HEK293 (cell line): Measurements from ENCODE around the gene ZNF664.
A peak's percentile ranks its signal among the peaks of the same experiment; 100 is the strongest.

Experiments
- CTCF ChIA-PET: fragments of 350-600 bp; formaldehyde crosslinking; extraction: SDS; loops from one replicate; lab custom pipeline; 2021; ENCODE audit warnings: antibody characterized with exemption; lab: Yijun Ruan, JAX
- POLR2A ChIA-PET: fragments of 300-600 bp; formaldehyde crosslinking; extraction: SDS; loops from one replicate; lab custom pipeline; 2020; ENCODE audit warnings: antibody characterized with exemption, inconsistent platforms; lab: Yijun Ruan, JAX
- H3K27ac ChIP-seq: fragments of 200-500 bp; sonication (Bioruptor generic); 2 replicates; pipeline ENCODE4 v1.5.1; 2014; ENCODE audit warnings: low read depth, low read length, control low read depth, inconsistent platforms; ENCODE audit errors: extremely low read depth
- H3K36me3 ChIP-seq, 2 experiments: fragments of 200-500 bp in 1 of 2; sonication (Bioruptor generic) in 1 of 2; 1 replicate in 1 of 2; 2 replicates in 1 of 2; pipeline ENCODE4 v1.5.1; 2014 to 2017; ENCODE audit warnings: inconsistent platforms in 2 of 2, low read length in 2 of 2; ENCODE audit not compliant: control insufficient read depth in 2 of 2, insufficient read depth in 1 of 2
- H3K4me1 ChIP-seq: fragments of 200-500 bp; sonication (Bioruptor generic); 2 replicates; pipeline ENCODE4 v1.5.1; 2014; ENCODE audit warnings: mild to moderate bottlenecking, low read length, inconsistent platforms; ENCODE audit not compliant: control insufficient read depth, insufficient read depth
- H3K4me3 ChIP-seq: 2 replicates; pipeline ENCODE4 v1.5.1; 2011; ENCODE audit warnings: low read depth, mild to moderate bottlenecking, control low read depth, low read length, moderate library complexity
- H3K9me3 ChIP-seq: fragments of 200-500 bp; sonication (Bioruptor generic); 2 replicates; pipeline ENCODE4 v1.5.1; 2014; ENCODE audit warnings: low read depth, low read length, inconsistent platforms; ENCODE audit not compliant: control insufficient read depth, insufficient read depth
- GLIS1 ChIP-seq: fragments of 450-650 bp; formaldehyde crosslinking; IDR thresholded peaks from 2 replicates; pipeline ENCODE4 v1.5.1; 2016; ENCODE audit warnings: missing biosample characterization, missing genetic modification characterization
- HIC1 ChIP-seq: fragments of 450-650 bp; formaldehyde crosslinking; IDR thresholded peaks from 2 replicates; pipeline ENCODE4 v1.5.1; 2016; ENCODE audit warnings: missing biosample characterization, missing genetic modification characterization
- HOXA7 ChIP-seq: sonication (generic); formaldehyde crosslinking; IDR thresholded peaks from 2 replicates; pipeline ENCODE4 v1.8.1; 2022; ENCODE audit warnings: missing genetic modification reagents, borderline replicate concordance
- HOXC10 ChIP-seq: sonication (generic); formaldehyde crosslinking; IDR thresholded peaks from 2 replicates; pipeline ENCODE4 v1.8.1; 2023; ENCODE audit warnings: mild to moderate bottlenecking, missing genetic modification reagents
- OVOL3 ChIP-seq: fragments of 450-650 bp; formaldehyde crosslinking; IDR thresholded peaks from 2 replicates; pipeline ENCODE4 v1.5.1; 2016; ENCODE audit warnings: missing biosample characterization, missing genetic modification characterization
- RBAK ChIP-seq: fragments of 450-650 bp; formaldehyde crosslinking; IDR thresholded peaks from 2 replicates; pipeline ENCODE4 v1.5.1; 2016; ENCODE audit warnings: missing biosample characterization, missing genetic modification characterization
- ZBTB48 ChIP-seq: fragments of 450-650 bp; formaldehyde crosslinking; IDR thresholded peaks from 2 replicates; pipeline ENCODE4 v1.5.1; 2016; ENCODE audit warnings: missing biosample characterization, missing genetic modification characterization
- ZBTB49 ChIP-seq: fragments of 450-650 bp; formaldehyde crosslinking; IDR thresholded peaks from 2 replicates; pipeline ENCODE4 v1.5.1; 2016; ENCODE audit warnings: missing biosample characterization, missing genetic modification characterization, low read depth
- ZNF169 ChIP-seq: fragments of 450-650 bp; formaldehyde crosslinking; IDR thresholded peaks from 2 replicates; pipeline ENCODE4 v1.5.1; 2016; ENCODE audit warnings: missing biosample characterization, missing genetic modification characterization
- ZNF274 ChIP-seq, 2 experiments: fragments of 200-500 bp in 1 of 2; fragments of 450-650 bp in 1 of 2; sonication (Bioruptor generic) in 1 of 2; formaldehyde crosslinking in 1 of 2; IDR thresholded peaks; 2 replicates each; pipeline versions ENCODE4 v1.5.1 to v1.6.1; 2014 to 2016; ENCODE audit warnings: borderline replicate concordance in 1 of 2, inconsistent platforms in 1 of 2, low read length in 1 of 2, missing biosample characterization in 1 of 2, missing genetic modification characterization in 1 of 2
- ZNF341 ChIP-seq: fragments of 450-650 bp; formaldehyde crosslinking; IDR thresholded peaks from 2 replicates; pipeline ENCODE4; 2016; ENCODE audit warnings: low read depth, missing biosample characterization, missing genetic modification characterization
- ZNF362 ChIP-seq: fragments of 450-650 bp; formaldehyde crosslinking; IDR thresholded peaks from 2 replicates; pipeline ENCODE4 v1.5.1; 2016; ENCODE audit warnings: missing biosample characterization, missing genetic modification characterization
- ZNF514 ChIP-seq: fragments of 450-650 bp; formaldehyde crosslinking; IDR thresholded peaks from 2 replicates; pipeline ENCODE4 v1.5.1; 2016; ENCODE audit warnings: missing biosample characterization, missing genetic modification characterization
- ZNF521 ChIP-seq: fragments of 450-650 bp; formaldehyde crosslinking; IDR thresholded peaks from 2 replicates; pipeline ENCODE4 v1.5.1; 2017; ENCODE audit warnings: missing biosample characterization, mild to moderate bottlenecking, missing genetic modification characterization
- ZNF777 ChIP-seq: fragments of 450-650 bp; formaldehyde crosslinking; IDR thresholded peaks from 2 replicates; pipeline ENCODE4 v1.5.1; 2017; ENCODE audit warnings: missing biosample characterization, missing genetic modification characterization, borderline replicate concordance

Gene ZNF664

GRCh38 chr12:124019115-124019514 is 46.1 kb downstream of the ZNF664 start:
- H3K27ac ChIP-seq = no peak overlapping the region
- CTCF ChIA-PET = interaction anchor here (0.6 to 0.7 kb wide), 2 partner anchors 8 to 18 kb away, joined by 3 read pairs; no protein-coding TSS in a partner anchor
- TF ChIP-seq RBAK (tag by site-specific recombination) (no peak), ZBTB49 (tag by site-specific recombination) (no peak), ZNF341 (tag by site-specific recombination) (no peak), ZNF777 (tag by site-specific recombination) (no peak), ZNF169 (tag by site-specific recombination) (no peak), HIC1 (tag by site-specific recombination) (no peak)

DNA sequence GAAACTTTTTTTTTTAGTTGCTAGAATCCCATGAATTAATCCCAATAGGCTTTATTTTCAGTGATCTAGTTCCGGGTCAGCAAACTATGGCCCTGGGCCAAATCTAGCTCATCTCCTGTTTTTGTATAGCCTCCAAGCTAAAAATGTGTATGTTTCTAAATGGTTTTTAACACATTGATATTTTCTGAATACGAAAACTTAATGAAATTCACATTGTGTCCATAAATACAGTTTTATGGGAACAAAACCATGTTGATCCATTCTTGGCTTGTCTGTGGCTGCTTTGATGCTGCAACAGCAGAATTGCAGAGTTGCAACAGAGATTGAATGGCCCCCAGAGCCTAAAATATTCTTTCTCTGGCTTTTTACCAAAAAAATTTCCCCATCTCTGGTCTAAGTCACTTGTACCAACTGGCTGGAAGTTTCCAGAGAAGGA is 47.5 kb downstream of the ZNF664 start:
- ChIA-PET POLR2A (no interaction called here), CTCF (interaction anchor here (0.5 to 1.3 kb wide), 4 partner anchors 11 to 230 kb away, joined by 3 to 5 read pairs (median 4); no protein-coding TSS in a partner anchor)
- Histone ChIP-seq H3K27ac (no peak overlapping the region), H3K4me3 (no peak overlapping the region), H3K36me3 (no peaks in the 10 kb centered on the region), H3K4me1 (no peaks in the 10 kb centered on the region), H3K9me3 (no peaks in the 10 kb centered on the region)
- TF ChIP-seq OVOL3 (tag by site-specific recombination) (no peak), HOXA7 (CRISPR knock-in tag) (no peak)

More at GRCh38 chr12:124019115-124019514, 46.1 kb downstream of the ZNF664 start:
- Histone ChIP-seq H3K9me3 (no peaks in the 10 kb centered on the region), H3K4me3 (no peak overlapping the region), H3K4me1 (no peaks in the 10 kb centered on the region), H3K36me3 (peaks cover 0 to 4% of the 10 kb centered on the region in 2 experiments; a peak in 1 of 3 replicates)
- POLR2A ChIA-PET = no interaction called here

DNA sequence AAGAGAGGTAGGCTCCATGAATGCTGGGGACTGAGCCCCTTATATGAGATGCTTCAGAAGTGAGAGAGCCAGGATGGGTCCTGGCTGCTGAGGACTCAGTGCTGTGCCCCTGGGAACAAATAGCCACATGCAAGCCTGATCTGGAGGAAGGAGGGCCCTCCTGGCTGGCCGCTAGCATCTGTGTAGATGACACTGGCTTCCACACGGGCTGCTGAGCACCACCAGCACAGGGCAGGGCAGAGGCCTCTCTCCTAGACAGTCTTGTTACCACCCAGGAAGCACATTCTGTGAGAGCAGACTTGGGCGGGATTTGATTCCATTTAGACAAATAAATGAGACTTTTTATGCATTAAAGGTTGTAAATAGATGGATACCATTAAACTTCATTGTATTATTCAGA is 48.0 kb downstream of the ZNF664 start:
- no peak overlapping the region for H3K4me3 ChIP-seq
- no peak overlapping the region for H3K27ac ChIP-seq
- POLR2A ChIA-PET = no interaction called here
- no peaks in the 10 kb centered on the region for H3K36me3 ChIP-seq
- CTCF ChIA-PET = no interaction called here
- peak; percentile 30 for TF ChIP-seq GLIS1 (tag by site-specific recombination)
- no peak for TF ChIP-seq ZBTB48 (tag by site-specific recombination)
- no peaks in the 10 kb centered on the region for H3K9me3 ChIP-seq
- no peaks in the 10 kb centered on the region for H3K4me1 ChIP-seq

- TF ChIP-seq ZNF274 (IDR thresholded peaks at IDR 0.05; ENCODE audit: low read length) (no peak), ZNF274 (tag by site-specific recombination; IDR thresholded peaks at IDR 0.05; ENCODE audit: borderline replicate concordance) (no peak), HOXC10 (CRISPR knock-in tag) (no peak), ZNF777 (tag by site-specific recombination) (no peak), ZNF521 (no peak), ZNF362 (0 out of 2 replicates have a peak, but pooled peaks have one; percentile 35), ZNF514 (tag by site-specific recombination) (no peak)
- Histone ChIP-seq H3K4me1 (no peaks in the 10 kb centered on the region), H3K9me3 (no peaks in the 10 kb centered on the region), H3K36me3 (no peaks in the 10 kb centered on the region), H3K4me3 (no peak overlapping the region), H3K27ac (no peak overlapping the region)
- POLR2A ChIA-PET = no interaction called here
- CTCF ChIA-PET = interaction anchor here (1.4 kb wide), 1 partner anchor 11 kb away, joined by 10 read pairs; no protein-coding TSS in a partner anchor
Observed at GRCh38 chr12:124022161-124022560, 49.1 kb downstream of the ZNF664 start.
